Muscle of leg (tissue), 11 donors: Measurements from ENCODE around the gene CFAP119. TPM values are rescaled to one million over a fixed set of nuclear protein-coding genes. Genes with fewer than 3 reads are reported as not detected.

Experiments
- DNase-seq: peaks from one replicate; pipeline ENCODE4 v3.0.0; 2013
- H3K27ac ChIP-seq: one replicate; pipeline ENCODE4 v1.5.1; 2013; ENCODE audit warnings: mild to moderate bottlenecking, low read length, control low read depth
- H3K27me3 ChIP-seq: one replicate; pipeline ENCODE4 v1.6.1; 2013; ENCODE audit warnings: low read length; ENCODE audit not compliant: control insufficient read depth, insufficient read depth
- H3K36me3 ChIP-seq: one replicate; pipeline ENCODE4 v1.6.1; 2013; ENCODE audit warnings: low read length; ENCODE audit not compliant: control insufficient read depth, insufficient read depth
- H3K4me1 ChIP-seq: one replicate; pipeline ENCODE4 v1.6.1; 2013; ENCODE audit warnings: low read length; ENCODE audit not compliant: control insufficient read depth, insufficient read depth
- H3K4me3 ChIP-seq: one replicate; pipeline ENCODE4 v1.5.1; 2013; ENCODE audit warnings: low read length, control low read depth
- H3K9me3 ChIP-seq: replicated peaks from 2 replicates; pipeline ENCODE4 v1.6.1; 2013; ENCODE audit warnings: low read depth, low read length; ENCODE audit not compliant: control insufficient read depth
- WGBS: methylation state at CpG from one replicate; pipeline ENCODE4 v1.1.5; 2013; ENCODE audit warnings: missing lambda C conversion rate; ENCODE audit not compliant: insufficient coverage; 5-methylcytosine and 5-hydroxymethylcytosine counted together
- polyA plus RNA-seq, 8 donors: library from polyadenylated mRNA; unstranded; fragments of 120-200 nt; gene quantifications; one replicate each; pipeline versions ENCODE4 v1.2.1 to v1.2.3, GENCODE V29; 2013; ENCODE audit warnings: inconsistent platforms in 1 of 8, low replicate concordance in 1 of 8; ENCODE audit not compliant: insufficient read length in 8 of 8, insufficient read depth in 1 of 8
- total RNA-seq: library from RNA; stranded (reverse); fragments of 120-200 nt; gene quantifications from one replicate; pipeline ENCODE4 v1.2.4, GENCODE V29; 2013

The CFAP119 gene
- total and polyA plus RNA-seq, 9 donors, result 1.6 to 3.5 (median 2.5) TPM

GRCh38 chr16:30724641-30725417, 37.0 kb downstream of the CFAP119 start:
- DNase-seq, result peak; percentile 53
- Histone ChIP-seq H3K27ac (peak overlapping the region; percentile 7), H3K9me3 (no peaks in the 10 kb centered on the region), H3K36me3 (peaks cover 84% of the 10 kb centered on the region), H3K4me3 (no peak overlapping the region), H3K4me1 (no peaks in the 10 kb centered on the region), H3K27me3 (no peaks in the 10 kb centered on the region)
- 77% methylated on average over 12 of the region's 23 CpGs for WGBS

- WGBS, result 93% methylated on average over 12 of the region's 12 CpGs
- no peak overlapping the region for H3K4me3 ChIP-seq
- DNase-seq, result no peak
- H3K9me3 ChIP-seq, result no peaks in the 10 kb centered on the region
- H3K4me1 ChIP-seq, result no peaks in the 10 kb centered on the region
- no peak overlapping the region for H3K27ac ChIP-seq
- H3K36me3 ChIP-seq, result peaks cover 82% of the 10 kb centered on the region
- no peaks in the 10 kb centered on the region for H3K27me3 ChIP-seq
These were observed 38.0 kb downstream of the CFAP119 start for GRCh38 chr16:30723725-30724355.

DNA sequence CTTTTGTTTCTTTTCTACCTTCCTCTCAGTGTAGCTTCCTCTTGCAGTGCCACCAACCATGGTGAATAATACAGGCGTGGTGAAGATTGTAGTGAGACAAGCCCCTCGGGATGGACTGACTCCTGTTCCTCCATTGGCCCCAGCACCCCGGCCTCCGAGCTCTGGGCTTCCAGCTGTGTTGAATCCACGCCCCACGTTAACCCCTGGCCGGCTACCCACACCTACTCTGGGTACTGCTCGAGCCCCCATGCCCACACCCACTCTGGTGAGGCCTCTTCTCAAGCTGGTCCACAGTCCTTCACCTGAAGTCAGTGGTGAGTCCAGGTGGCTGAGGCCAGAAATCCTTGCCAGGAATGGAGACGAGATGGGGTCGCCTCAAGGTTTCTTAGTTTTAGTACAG, 38.9 kb downstream of the CFAP119 start:
- peaks cover 87% of the 10 kb centered on the region for H3K36me3 ChIP-seq
- DNase-seq, result no peak
- WGBS, result 80% methylated on average over 6 of the region's 10 CpGs
- no peak overlapping the region for H3K27ac ChIP-seq
- H3K4me3 ChIP-seq, result no peak overlapping the region
- H3K9me3 ChIP-seq, result no peaks in the 10 kb centered on the region
- no peaks in the 10 kb centered on the region for H3K27me3 ChIP-seq
- H3K4me1 ChIP-seq, result no peaks in the 10 kb centered on the region

GRCh38 chr16:30722443-30722842, 39.4 kb downstream of the CFAP119 start:
- no peaks in the 10 kb centered on the region for H3K4me1 ChIP-seq
- peaks cover 89% of the 10 kb centered on the region for H3K36me3 ChIP-seq
- no peaks in the 10 kb centered on the region for H3K27me3 ChIP-seq
- DNase-seq, result no peak
- 85% methylated on average over 6 of the region's 6 CpGs for WGBS
- H3K9me3 ChIP-seq, result no peaks in the 10 kb centered on the region
- H3K27ac ChIP-seq, result no peak overlapping the region
- no peak overlapping the region for H3K4me3 ChIP-seq

DNA sequence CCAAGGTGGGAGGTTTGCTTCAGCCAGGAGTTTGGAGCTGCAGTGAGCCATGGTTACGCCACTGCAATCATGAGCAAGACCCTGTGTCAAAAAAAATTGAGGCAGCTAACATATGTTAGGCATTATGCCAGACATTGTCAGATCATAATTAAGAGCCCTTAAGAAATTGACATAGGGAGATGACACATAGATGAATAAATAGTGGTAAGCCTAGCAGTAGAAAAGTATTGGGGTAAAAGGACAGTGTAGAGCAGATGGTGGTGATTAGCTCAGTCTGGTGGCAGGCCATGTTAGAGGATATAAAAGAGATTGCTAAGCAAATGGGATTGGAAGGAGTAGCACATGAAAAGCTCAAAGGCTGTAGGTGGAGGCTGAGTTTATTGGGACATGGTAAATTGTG, 40.3 kb downstream of the CFAP119 start:
- Histone ChIP-seq H3K9me3 (no peaks in the 10 kb centered on the region), H3K4me3 (no peak overlapping the region), H3K36me3 (peaks cover 93% of the 10 kb centered on the region)

DNA sequence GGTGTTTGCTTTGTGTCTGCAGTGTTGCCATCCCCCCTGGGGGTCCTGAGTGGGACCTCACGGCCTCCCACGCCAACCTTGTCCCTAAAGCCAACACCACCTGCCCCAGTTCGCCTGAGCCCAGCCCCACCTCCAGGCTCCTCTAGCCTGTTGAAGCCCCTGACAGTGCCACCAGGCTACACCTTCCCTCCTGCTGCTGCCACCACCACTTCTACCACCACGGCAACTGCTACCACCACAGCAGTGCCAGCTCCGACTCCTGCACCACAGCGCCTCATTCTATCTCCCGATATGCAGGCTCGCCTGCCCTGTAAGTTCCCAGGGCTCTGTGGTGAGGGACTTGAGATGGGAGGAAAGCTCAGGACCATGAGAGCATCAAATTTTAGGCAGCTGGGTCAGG, 40.7 kb downstream of the CFAP119 start:
- WGBS, result 100% methylated on average over 4 of the region's 8 CpGs
- H3K27ac ChIP-seq, result no peak overlapping the region
- H3K36me3 ChIP-seq, result peaks cover 92% of the 10 kb centered on the region
- no peaks in the 10 kb centered on the region for H3K4me1 ChIP-seq
- DNase-seq, result no peak
- no peaks in the 10 kb centered on the region for H3K27me3 ChIP-seq
- no peak overlapping the region for H3K4me3 ChIP-seq
- no peaks in the 10 kb centered on the region for H3K9me3 ChIP-seq

More for the DNA sequence above, 40.3 kb downstream of the CFAP119 start:
- Histone ChIP-seq H3K4me1 (no peaks in the 10 kb centered on the region), H3K27ac (no peak overlapping the region), H3K27me3 (no peaks in the 10 kb centered on the region)
- DNase-seq, result no peak
- 100% methylated on average over 1 of the region's 1 CpG for WGBS

DNA sequence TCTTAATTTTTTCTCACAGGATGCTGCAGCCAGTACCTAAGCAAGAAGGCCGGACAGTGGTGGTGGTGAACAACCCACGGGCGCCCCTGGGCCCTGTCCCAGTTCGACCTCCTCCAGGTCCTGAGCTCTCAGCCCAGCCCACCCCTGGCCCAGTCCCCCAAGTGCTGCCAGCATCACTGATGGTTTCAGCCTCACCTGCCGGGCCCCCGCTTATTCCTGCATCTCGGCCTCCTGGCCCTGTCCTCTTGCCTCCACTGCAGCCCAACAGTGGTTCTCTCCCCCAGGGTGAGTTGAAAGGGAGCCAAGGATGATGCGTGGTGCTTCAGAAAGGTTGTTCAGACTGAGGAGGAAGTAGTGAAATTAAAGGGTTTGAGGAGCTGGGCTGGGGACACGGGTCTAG, 41.2 kb downstream of the CFAP119 start:
- Histone ChIP-seq H3K4me3 (no peak overlapping the region), H3K27me3 (no peaks in the 10 kb centered on the region), H3K9me3 (no peaks in the 10 kb centered on the region), H3K36me3 (peaks cover 94% of the 10 kb centered on the region), H3K27ac (no peak overlapping the region), H3K4me1 (no peaks in the 10 kb centered on the region)
- WGBS, result 82% methylated on average over 5 of the region's 9 CpGs
- DNase-seq, result no peak

- WGBS, result 95% methylated on average over 10 of the region's 11 CpGs
- H3K4me1 ChIP-seq, result no peaks in the 10 kb centered on the region
These were observed 41.8 kb downstream of the CFAP119 start for GRCh38 chr16:30720086-30720485.

DNA sequence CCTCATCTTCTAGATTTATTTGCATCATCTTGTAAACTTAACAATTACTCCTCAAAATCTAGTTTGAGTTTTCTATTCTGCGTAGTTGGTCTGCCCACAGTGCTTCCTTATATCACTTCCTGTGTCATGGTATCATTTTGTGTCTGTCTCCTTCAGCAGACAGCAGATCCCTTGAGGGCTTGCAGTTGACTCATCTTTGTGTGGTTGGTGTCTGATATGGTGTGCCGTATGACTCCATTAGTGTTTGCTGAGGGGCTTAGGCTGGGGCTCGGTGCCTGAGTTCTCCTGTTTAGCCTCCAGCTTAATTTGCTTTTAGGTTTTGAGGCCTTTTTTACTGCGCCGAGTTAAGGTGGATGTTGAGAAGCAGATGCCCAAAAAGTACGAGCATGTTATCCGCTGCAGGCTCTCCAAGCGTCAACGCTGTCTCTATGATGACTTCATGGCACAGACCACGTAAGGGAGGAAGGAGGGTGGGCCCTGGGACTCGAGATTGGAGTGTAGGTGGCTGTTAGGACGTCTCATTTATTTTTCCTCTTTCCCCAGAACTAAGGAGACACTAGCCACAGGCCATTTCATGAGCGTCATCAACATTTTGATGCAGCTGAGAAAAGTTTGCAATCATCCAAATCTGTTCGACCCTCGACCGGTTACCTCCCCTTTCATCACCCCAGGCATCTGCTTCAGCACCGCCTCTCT, 46.0 kb downstream of the CFAP119 start:
- DNase-seq, result peak; percentile 22
- 85% methylated on average over 8 of the region's 17 CpGs for WGBS
- Histone ChIP-seq H3K27ac (no peak overlapping the region), H3K4me3 (no peak overlapping the region), H3K27me3 (no peaks in the 10 kb centered on the region), H3K4me1 (no peaks in the 10 kb centered on the region), H3K9me3 (no peaks in the 10 kb centered on the region), H3K36me3 (peaks cover 80% of the 10 kb centered on the region)

More at GRCh38 chr16:30720086-30720485, 41.8 kb downstream of the CFAP119 start:
- peaks cover 89% of the 10 kb centered on the region for H3K36me3 ChIP-seq
- no peaks in the 10 kb centered on the region for H3K27me3 ChIP-seq
- no peaks in the 10 kb centered on the region for H3K9me3 ChIP-seq
- no peak for DNase-seq
- no peak overlapping the region for H3K27ac ChIP-seq
- H3K4me3 ChIP-seq, result no peak overlapping the region

DNA sequence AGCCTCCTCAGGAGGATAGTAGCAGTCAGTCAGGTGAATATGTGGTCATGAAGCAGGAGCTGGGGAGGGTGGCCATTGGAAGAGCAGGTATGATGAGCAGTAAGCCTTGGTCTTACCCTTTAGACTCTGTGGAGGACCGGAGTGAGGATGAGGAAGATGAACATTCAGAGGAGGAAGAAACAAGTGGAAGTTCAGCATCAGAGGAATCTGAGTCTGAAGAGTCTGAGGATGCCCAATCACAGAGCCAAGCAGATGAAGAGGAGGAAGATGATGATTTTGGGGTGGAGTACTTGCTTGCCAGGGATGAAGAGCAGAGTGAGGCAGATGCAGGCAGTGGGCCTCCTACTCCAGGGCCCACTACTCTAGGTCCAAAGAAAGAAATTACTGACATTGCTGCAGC, 50.1 kb downstream of the CFAP119 start:
- Histone ChIP-seq H3K4me3 (no peak overlapping the region), H3K36me3 (peaks cover 82% of the 10 kb centered on the region), H3K4me1 (no peaks in the 10 kb centered on the region), H3K27me3 (no peaks in the 10 kb centered on the region), H3K27ac (no peak overlapping the region), H3K9me3 (no peaks in the 10 kb centered on the region)
- DNase-seq, result no peak
- WGBS, result 83% methylated on average over 1 of the region's 1 CpG
